GM10847 (cell line): ENCODE data around the gene SMAD2.

ENCODE experiments used
- POLR2A ChIP-seq: IDR thresholded peaks from 2 replicates; pipeline ENCODE4 v1.6.1; 2011; ENCODE audit not compliant: insufficient read length; ENCODE audit errors: extremely low read depth

SMAD2 gene

DNA sequence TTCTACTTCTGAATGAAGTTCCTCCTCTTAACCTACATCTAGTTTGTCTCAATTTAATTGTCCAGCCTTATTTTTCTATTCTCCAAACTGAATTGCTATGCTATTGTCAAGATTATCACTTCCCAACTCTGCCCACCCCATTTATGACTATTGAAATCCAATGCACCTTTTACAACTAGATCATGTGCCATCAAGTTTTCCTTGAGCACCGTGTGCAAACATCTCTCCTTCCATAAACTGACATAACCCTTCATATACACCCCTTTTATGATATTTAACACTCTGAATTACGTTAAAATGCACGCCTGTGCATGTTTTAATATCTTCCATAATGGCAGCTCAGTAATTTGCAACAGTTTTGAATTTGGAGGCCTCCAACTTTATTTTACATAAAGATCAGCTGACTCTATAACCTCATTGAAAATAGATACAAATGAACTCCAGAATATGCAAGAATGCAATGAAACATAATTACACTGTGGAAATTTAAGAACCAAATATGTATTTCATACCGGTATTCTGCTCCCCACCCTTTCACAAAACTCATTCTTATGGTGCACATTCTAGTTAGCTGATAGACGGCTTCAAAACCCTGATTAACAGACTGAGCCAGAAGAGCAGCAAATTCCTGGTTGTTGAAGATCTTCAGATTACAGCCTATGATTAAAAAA, 85.5 kb downstream of the SMAD2 start:
- TF ChIP-seq POLR2A: no peak

DNA sequence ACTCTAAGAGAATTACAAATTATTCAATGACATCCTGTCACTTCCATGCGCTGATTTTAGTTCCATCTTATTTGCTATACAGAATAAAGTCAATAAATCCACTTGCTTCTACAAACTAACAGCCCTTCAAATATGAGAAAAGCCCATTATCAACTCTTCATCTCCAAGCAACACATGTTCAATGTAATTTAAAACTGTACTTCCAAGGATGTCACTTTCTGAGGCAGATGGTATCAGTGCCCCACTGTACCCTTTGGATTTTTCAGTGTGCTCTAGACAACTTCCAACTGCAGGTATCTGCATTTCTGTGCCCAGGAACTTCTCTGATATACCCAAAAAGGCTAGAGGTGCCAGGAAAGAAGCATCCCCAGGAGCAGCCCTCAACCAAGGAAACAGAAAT, 87.6 kb downstream of the SMAD2 start:
- TF ChIP-seq POLR2A: no peak

- no peak for TF ChIP-seq POLR2A
Measured at GRCh38 chr18:47838396-47838795, 92.1 kb downstream of the SMAD2 start.

- no peak for TF ChIP-seq POLR2A
Measured at GRCh38 chr18:47832348-47832747, 98.1 kb downstream of the SMAD2 start.

DNA sequence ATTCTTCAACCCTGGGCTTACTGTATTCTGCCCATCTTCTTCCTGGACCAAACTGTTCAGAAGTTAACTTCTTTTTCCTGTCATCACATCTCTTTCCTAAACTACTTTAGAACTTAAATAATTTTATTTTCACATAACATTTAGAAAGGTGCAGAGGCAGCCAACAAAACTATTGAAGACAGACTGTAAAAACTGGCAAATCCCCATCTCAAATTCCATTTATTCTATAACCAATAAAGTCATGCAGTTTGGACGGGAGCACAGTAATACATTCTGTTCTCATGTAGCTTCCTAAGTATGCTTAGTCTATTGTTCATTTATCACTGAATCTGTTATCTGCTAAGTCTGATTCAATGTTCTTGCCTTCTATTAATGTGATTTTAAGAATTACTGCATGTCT, 99.1 kb downstream of the SMAD2 start:
- no peak for TF ChIP-seq POLR2A

DNA sequence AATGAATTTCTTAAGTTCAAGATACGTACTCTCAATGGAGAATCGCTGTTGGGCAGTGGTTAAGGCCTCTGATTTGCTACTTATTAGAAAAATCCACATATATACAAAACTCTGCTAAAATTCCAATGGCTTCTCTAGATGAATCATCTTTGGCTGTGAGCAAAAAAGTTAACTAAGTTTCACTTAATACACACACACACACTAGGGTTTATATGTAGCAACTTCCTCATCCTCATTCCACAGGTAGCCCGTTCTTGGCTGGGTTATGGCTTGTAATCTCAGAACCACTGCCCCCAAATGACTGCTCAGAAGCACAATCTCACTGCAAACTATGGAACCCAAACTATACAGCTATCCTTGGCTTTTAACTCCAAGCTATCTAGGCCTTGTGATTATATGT, 99.7 kb downstream of the SMAD2 start:
- no peak for TF ChIP-seq POLR2A

DNA sequence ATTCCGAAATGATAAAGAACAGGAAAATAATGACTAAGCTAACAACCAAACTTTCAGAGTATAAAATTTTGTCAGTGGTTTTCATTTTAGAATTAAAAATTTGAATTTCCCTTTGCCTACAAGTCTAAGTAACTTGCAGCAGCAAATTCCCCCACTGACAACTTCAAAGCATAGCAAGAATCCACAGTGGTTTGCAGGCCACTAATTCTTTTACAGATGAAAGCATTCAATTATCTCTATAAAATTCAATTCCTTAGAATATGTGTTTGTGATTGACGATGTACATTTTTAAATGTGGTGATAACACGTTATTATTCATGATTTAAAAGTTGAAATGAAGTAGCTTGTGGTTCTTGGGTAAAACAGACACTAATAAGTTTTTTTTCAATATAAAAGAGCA, 100.6 kb downstream of the SMAD2 start:
- no peak for TF ChIP-seq POLR2A

DNA sequence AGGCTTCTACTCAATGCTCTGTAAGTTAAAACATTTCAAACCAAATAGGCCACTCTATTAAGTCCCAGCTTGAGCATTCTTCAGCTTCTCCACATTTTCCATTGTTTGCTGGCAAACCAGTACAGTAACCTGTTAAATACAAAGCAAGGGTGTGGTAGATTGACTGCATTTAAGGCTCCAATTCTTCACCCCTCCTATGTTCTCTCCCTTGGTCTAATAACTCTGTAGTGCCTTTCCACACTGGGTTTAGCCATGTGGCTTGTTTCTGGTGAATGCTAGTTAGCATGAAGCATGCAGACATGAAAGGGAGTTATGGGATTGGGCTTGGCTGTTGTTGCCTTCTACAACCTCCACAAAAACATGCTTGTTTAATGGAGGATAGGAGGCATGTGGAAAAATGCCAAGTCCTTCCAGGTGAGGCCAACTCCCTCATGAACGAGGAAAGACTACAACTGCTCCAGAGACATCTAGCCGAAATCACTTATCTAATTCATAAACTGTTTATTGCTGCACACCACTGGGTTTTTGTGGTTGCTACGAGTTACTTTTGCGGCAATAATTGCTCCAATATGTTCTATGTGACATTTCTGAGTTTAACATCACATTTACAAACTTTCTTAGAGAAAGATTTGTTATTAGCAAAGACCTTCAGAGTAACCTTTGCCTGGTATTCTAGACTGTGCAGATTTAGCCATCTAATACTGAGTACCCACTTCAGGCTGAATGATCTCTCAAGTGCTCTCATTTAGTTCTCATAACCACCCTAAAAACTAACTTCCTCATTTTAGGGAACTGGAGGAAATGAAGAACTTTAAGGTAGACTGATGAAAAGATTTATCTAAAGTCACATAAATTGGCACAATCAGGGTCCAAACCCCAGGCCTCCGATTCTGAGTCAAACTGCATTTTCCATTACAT, 104.0 kb downstream of the SMAD2 start:
- TF ChIP-seq POLR2A: no peak

DNA sequence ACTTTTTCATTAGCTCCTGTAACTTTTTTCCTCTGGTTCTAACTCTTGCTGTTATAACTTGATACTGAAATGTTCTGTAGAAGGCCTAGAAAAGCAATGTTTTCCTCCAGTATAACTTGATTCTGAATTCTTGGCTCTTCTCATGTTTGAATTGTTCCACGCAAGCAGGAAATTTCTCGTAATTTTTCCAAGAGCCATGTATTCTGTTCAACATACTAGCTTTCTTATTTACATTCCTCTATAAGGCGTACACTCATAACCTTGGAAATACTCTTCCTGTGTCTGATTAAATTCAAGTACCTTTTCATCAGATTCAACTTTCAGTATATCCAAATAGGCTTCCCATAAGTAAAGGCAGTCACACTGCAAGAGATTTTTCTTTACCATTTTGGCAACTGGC, 109.1 kb downstream of the SMAD2 start:
- TF ChIP-seq POLR2A: no peak

- no peak for TF ChIP-seq POLR2A
Measured at GRCh38 chr18:47817795-47818077, 112.7 kb downstream of the SMAD2 start.

DNA sequence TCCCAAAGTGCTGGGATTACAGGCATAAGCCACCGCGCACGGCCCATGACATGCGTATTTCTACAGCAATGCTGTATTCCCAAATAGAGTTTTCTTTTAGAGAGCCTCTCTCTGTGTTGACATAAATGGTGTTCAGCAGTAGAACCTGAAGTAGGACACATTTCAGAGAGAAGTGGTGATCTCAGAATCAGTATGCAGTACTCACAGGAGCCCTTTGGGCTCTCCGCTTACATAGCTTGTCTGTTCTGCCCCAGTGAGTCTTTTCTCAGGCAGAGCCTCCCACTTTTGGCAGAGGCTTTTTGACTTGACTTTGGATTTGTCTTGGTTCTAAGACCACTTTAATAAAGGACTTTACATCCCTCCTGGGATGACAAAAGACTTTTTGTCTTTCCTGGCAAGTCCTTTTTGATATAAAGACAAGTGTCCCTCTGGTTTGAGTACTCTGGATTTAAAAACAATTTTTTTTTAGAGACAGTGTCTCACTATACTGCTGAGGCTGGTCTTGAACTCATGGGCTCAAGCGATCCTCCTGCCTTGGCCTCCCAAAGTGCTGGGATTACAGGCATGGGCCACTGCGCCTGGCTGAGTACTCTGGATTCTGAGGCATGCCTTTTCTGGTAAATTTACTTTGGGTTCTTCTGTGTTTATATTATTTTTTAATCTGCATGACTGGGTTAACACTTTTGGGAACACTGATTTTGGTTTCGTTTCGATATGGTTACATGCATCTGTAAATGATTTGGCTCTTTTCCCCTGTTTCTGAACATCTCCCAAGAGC, 113.3 kb downstream of the SMAD2 start:
- no peak for TF ChIP-seq POLR2A

GRCh38 chr18:47815486-47816270, 114.8 kb downstream of the SMAD2 start:
- no peak for TF ChIP-seq POLR2A

- TF ChIP-seq POLR2A: no peak
Measured at GRCh38 chr18:47809420-47809819, 121.0 kb downstream of the SMAD2 start.

DNA sequence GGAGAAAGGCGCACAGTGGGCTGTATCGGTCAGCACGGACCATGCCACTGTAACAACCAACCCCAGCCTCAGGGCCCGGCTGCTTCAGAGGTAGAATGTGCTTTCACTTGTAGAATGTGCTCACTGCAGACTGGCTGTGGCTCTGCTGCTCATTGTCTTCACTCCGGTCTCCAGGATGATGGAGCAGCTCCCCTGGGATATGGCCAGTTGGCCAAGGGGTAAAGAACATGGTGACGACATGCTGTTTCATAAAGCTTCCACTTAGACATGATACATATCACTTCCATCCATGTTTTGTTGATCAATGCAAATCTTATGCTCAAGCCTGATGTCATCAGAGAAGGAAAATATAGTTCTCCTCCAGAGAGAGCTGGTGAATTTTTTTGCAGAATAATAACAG, 127.7 kb downstream of the SMAD2 start:
- TF ChIP-seq POLR2A: no peak

DNA sequence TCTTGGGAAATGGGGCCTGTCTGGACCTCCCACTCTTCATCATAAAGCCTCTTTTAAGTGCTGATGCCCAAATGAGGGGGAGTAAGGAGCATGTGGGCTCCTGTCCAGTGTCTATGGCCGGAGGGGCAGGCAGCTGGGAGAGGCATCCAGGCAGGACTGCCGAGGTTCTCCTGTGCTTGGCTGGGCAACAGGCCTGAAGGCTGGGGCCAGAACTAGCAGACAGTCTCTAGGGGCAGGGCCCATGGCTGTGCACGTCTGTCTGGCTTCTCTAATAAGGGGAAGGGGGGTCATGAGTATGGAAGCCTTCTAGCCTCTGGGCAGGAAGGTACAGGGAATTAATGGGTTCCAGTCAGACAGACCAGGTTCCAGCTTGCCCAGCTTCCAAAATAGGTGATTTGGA, 128.6 kb downstream of the SMAD2 start:
- TF ChIP-seq POLR2A: no peak
